Fibroblast of lung (primary cell): ENCODE data around the gene EFCAB12.

Experiments used
- EZH2 ChIP-seq: IDR thresholded peaks from 2 replicates; pipeline ENCODE4 v1.5.1; 2012; ENCODE audit warnings: low read length, control low read depth, mild to moderate bottlenecking; ENCODE audit errors: missing control alignments
- TF ChIP-seq, protein P1 (sequence below), 2 donors: IDR thresholded peaks in 1 of 2; conservative IDR thresholded peaks in 1 of 2; 1 replicate in 1 of 2; 2 replicates in 1 of 2; pipeline ENCODE4 v1.5.1; 2011 to 2012; ENCODE audit warnings: low read length in 2 of 2, control low read depth in 1 of 2, inconsistent platforms in 1 of 2, low read depth in 1 of 2, mild to moderate bottlenecking in 1 of 2

DNA sequence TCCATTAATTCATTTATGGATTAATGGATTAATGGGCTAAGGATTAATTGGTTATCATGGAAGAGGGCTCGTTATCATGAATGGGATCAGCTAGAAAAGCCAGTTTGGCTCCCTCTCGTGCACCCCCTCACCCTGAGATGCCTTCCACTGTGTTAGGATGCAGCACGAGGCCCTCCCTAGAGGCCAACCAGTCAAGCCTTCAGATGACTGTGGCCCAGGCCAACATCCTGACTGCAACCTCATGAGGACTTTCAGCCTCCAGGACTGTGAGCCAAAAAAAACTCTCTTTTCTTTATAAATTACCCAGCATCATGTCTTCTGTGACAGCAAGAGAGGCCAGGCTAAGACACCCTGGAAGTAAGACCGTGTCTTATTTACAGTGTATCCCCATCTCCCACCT is 9.0 kb downstream of the EFCAB12 start:
- TF ChIP-seq, protein P1, sequence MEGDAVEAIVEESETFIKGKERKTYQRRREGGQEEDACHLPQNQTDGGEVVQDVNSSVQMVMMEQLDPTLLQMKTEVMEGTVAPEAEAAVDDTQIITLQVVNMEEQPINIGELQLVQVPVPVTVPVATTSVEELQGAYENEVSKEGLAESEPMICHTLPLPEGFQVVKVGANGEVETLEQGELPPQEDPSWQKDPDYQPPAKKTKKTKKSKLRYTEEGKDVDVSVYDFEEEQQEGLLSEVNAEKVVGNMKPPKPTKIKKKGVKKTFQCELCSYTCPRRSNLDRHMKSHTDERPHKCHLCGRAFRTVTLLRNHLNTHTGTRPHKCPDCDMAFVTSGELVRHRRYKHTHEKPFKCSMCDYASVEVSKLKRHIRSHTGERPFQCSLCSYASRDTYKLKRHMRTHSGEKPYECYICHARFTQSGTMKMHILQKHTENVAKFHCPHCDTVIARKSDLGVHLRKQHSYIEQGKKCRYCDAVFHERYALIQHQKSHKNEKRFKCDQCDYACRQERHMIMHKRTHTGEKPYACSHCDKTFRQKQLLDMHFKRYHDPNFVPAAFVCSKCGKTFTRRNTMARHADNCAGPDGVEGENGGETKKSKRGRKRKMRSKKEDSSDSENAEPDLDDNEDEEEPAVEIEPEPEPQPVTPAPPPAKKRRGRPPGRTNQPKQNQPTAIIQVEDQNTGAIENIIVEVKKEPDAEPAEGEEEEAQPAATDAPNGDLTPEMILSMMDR (conservative IDR thresholded peaks at IDR 0.05 in 1 of 2, IDR thresholded peaks at IDR 0.05 in 1 of 2; ENCODE audit: low read depth in 1 of 2, low read length in 2 of 2), result no peak
- TF ChIP-seq EZH2, result no peak
